ENCODE data around the gene GPR156.

DNA sequence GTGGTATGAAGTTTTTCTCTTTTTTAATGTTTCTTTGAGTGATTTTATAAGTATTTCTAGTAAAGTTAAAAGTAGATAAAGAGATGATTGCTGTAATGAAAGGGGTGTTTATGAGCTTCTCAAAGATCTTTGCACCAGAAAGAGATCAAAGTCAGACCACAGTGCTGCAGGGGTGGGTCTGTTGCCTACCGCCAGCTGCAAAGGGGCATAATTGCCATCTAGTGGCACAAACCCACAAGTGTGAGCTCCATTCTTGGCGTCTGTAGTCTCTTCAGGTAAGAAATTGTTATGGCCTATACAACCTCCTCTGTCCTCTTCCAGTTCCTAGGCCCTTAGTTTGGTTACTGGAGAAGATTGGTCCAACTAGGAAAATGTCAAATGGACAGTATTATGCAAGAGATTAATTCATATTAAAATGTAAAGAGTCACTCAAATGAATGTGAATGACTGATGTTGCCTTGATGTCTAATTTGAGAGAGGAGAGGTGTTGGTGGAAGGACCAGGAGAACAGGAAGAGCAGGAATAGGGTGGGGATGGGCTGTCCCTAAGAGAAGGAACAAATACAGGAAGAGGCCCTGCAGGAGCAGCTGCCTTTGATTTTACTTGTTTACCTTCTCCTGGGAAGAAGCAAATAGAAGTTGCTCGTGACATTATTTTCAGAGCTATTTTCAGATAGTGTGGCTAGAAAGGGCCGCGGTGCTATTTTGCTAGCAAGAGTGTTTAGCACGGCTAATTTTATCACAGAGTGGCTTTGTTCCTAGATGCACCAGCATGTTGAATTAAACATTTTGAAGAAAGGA, 137.8 kb downstream of the GPR156 start:
- TF ChIP-seq NFXL1 (IDR thresholded peaks at IDR 0.05; ENCODE audit: borderline replicate concordance) (no peak), PAX5 (IDR thresholded peaks at IDR 0.05; ENCODE audit: borderline replicate concordance, low read depth, low read length) (no peak), EZH2 (IDR thresholded peaks at IDR 0.05; ENCODE audit: borderline replicate concordance, control insufficient read depth, low read depth, low read length) (no peak), TARDBP (IDR thresholded peaks at IDR 0.05; ENCODE audit: borderline replicate concordance) (no peak), ETV6 (conservative IDR thresholded peaks at IDR 0.05 in 1 of 2, IDR thresholded peaks at IDR 0.05 in 1 of 2; ENCODE audit: borderline replicate concordance in 1 of 2, low read depth in 1 of 2) (no peak), WRNIP1 (IDR thresholded peaks at IDR 0.05; ENCODE audit: borderline replicate concordance, low read depth, low read length) (no peak), POLR2AphosphoS5 (IDR thresholded peaks at IDR 0.05; ENCODE audit: low read length) (no peak)
- TF ChIP-seq, protein P1, sequence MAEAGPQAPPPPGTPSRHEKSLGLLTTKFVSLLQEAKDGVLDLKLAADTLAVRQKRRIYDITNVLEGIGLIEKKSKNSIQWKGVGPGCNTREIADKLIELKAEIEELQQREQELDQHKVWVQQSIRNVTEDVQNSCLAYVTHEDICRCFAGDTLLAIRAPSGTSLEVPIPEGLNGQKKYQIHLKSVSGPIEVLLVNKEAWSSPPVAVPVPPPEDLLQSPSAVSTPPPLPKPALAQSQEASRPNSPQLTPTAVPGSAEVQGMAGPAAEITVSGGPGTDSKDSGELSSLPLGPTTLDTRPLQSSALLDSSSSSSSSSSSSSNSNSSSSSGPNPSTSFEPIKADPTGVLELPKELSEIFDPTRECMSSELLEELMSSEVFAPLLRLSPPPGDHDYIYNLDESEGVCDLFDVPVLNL (IDR thresholded peaks at IDR 0.05; ENCODE audit: low read depth, low read length) = no peak

Measured in GM12878 (cell line).